NCI-H526 (cell line): ENCODE measurements around the gene FCSK.

Source experiments
- DNase-seq, 2 experiments: peaks; one replicate each; lab custom pipeline; 2025; lab: John Stamatoyannopoulos, UW

Gene FCSK

GRCh38 chr16:70524399-70524825, 70.0 kb downstream of the FCSK start:
- peak in 1 of 2 experiments; percentile 3 for DNase-seq

- no peak for DNase-seq
These were observed 72.0 kb downstream of the FCSK start for GRCh38 chr16:70526403-70526802.

- DNase-seq, result no peak
These were observed 73.1 kb downstream of the FCSK start for GRCh38 chr16:70527315-70527996.

GRCh38 chr16:70529051-70529777, 74.8 kb downstream of the FCSK start:
- peak in 1 of 2 experiments; percentile 33 for DNase-seq
